ENCODE results near the gene NEAT1. TPM values are rescaled to one million over a fixed set of nuclear protein-coding genes. Genes with fewer than 3 reads are reported as not detected.
"Not testable (repeated sequence)": the region's sequence is repeated elsewhere in the genome, so short reads cannot be mapped to it uniquely, and the experiment has no call there.

The NEAT1 gene
- total RNA-seq, 1 donor from 2014 or later: 114 TPM

GRCh38 chr11:65468874-65469333 lies 46.3 kb downstream of the NEAT1 start:
- FAIRE-seq: no peak
- DNase-seq (ENCODE audit: low read depth): peak; percentile 84
- Histone ChIP-seq H3K4me3 (ENCODE audit: low read depth, low read length) (no peak overlapping the region), H3K27me3 (ENCODE audit: control insufficient read depth, insufficient read depth, low read length) (no peaks in the 10 kb centered on the region), H3K36me3 (ENCODE audit: control insufficient read depth, insufficient read depth, low read length) (no peaks in the 10 kb centered on the region)
- TF ChIP-seq, protein P1, sequence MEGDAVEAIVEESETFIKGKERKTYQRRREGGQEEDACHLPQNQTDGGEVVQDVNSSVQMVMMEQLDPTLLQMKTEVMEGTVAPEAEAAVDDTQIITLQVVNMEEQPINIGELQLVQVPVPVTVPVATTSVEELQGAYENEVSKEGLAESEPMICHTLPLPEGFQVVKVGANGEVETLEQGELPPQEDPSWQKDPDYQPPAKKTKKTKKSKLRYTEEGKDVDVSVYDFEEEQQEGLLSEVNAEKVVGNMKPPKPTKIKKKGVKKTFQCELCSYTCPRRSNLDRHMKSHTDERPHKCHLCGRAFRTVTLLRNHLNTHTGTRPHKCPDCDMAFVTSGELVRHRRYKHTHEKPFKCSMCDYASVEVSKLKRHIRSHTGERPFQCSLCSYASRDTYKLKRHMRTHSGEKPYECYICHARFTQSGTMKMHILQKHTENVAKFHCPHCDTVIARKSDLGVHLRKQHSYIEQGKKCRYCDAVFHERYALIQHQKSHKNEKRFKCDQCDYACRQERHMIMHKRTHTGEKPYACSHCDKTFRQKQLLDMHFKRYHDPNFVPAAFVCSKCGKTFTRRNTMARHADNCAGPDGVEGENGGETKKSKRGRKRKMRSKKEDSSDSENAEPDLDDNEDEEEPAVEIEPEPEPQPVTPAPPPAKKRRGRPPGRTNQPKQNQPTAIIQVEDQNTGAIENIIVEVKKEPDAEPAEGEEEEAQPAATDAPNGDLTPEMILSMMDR (IDR thresholded peaks at IDR 0.05; ENCODE audit: insufficient read depth, low read length, severe bottlenecking): peak; percentile 93

DNA sequence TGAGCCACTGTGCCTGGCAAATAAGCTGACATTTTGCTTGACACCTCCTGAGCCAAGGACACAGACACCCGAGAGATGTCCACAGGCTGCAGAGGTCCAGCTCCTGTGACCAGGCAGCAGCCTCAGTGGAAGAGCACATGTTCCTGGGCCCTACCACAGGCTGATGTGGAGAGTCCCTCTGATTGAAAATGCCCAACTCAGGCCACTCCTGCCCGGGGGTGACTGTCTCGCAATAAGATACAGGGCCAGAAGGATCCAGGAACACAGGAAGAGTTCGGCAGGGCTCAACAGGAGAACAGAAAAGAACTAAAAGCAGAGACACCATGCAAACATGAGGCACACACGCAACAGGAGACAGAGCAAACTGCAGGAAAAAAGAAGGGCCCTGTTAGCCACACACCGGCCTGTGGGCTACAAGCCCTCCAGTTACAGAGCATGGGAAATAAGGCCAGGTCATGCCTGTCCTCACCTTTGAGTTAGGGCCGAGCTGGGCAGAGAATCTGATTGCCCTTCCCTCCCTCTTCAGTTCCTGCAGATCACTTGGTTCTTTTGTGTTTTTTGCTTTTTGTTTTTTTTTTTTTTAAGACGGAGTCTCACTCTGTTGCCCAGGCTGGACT lies 47.9 kb downstream of the NEAT1 start:
- no peak for FAIRE-seq
- TF ChIP-seq, protein P1 (IDR thresholded peaks at IDR 0.05; ENCODE audit: insufficient read depth, low read length, severe bottlenecking): no peak
- Histone ChIP-seq H3K36me3 (ENCODE audit: control insufficient read depth, insufficient read depth, low read length) (no peaks in the 10 kb centered on the region), H3K4me3 (ENCODE audit: low read depth, low read length) (no peak overlapping the region), H3K27me3 (ENCODE audit: control insufficient read depth, insufficient read depth, low read length) (no peaks in the 10 kb centered on the region)
- no peak for DNase-seq (ENCODE audit: low read depth)

DNA sequence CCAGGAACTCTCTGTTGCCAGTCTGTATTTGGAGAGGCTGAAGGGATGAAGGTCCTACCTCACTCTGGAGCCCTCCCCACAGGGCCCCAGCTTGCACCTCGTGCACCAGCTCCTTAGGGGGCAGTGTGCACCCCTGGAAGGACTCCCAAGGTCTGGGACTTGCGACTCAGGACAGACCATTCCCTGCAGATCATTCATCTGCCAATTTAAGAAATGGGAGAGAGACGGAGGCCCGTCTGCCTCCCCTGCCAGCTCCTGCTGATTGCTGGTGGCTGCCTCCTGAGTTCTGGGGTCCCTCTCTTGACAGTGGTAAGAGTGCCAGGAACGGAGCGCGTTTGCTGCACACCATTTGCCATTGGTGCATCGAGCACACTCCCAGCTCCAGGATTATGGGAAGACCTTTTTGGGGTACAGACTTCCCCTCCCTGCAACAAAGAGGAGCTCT lies 48.9 kb downstream of the NEAT1 start:
- H3K36me3 ChIP-seq (ENCODE audit: control insufficient read depth, insufficient read depth, low read length): no peaks in the 10 kb centered on the region
- H3K4me3 ChIP-seq (ENCODE audit: low read depth, low read length): peak overlapping the region; percentile 7
- TF ChIP-seq, protein P1 (IDR thresholded peaks at IDR 0.05; ENCODE audit: insufficient read depth, low read length, severe bottlenecking): peak; percentile 52
- DNase-seq (ENCODE audit: low read depth): peak; percentile 52
- no peak for FAIRE-seq
- no peaks in the 10 kb centered on the region for H3K27me3 ChIP-seq (ENCODE audit: control insufficient read depth, insufficient read depth, low read length)

- H3K27me3 ChIP-seq (ENCODE audit: control insufficient read depth, insufficient read depth, low read length); H3K36me3 ChIP-seq (ENCODE audit: control insufficient read depth, insufficient read depth, low read length); H3K4me3 ChIP-seq (ENCODE audit: low read depth, low read length); FAIRE-seq; DNase-seq (ENCODE audit: low read depth): not testable (repeated sequence)
Observed at GRCh38 chr11:65472588-65473277, 50.1 kb downstream of the NEAT1 start.

- no peak for FAIRE-seq
- TF ChIP-seq, protein P1 (IDR thresholded peaks at IDR 0.05; ENCODE audit: insufficient read depth, low read length, severe bottlenecking): no peak
- Histone ChIP-seq H3K27me3 (ENCODE audit: control insufficient read depth, insufficient read depth, low read length) (no peaks in the 10 kb centered on the region), H3K36me3 (ENCODE audit: control insufficient read depth, insufficient read depth, low read length) (no peaks in the 10 kb centered on the region), H3K4me3 (ENCODE audit: low read depth, low read length) (no peak overlapping the region)
- no peak for DNase-seq (ENCODE audit: low read depth)
Observed at GRCh38 chr11:65473278-65473860, 50.8 kb downstream of the NEAT1 start.

DNA sequence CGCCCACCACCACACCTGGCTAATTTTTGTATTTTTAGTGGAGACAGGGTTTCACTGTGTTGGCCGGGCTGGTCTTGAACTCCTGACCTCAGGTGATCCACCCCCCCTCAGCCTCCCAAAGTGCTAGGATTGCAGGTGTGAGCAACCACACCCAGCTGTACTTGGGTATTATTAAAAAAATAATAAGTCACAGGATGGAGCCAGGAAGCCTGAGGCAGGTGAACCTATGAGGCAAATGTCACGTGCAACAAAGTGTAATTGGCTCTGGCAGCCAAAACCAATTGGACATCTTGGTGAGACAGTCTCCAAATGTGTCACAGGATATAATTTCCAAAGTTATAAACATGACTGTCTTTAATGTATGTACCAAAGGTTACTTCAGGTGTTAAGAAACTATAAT lies 52.3 kb downstream of the NEAT1 start:
- FAIRE-seq (no peak), DNase-seq (ENCODE audit: low read depth) (no peak)
- Histone ChIP-seq H3K36me3 (ENCODE audit: control insufficient read depth, insufficient read depth, low read length) (no peaks in the 10 kb centered on the region), H3K27me3 (ENCODE audit: control insufficient read depth, insufficient read depth, low read length) (no peaks in the 10 kb centered on the region), H3K4me3 (ENCODE audit: low read depth, low read length) (no peak overlapping the region)
- TF ChIP-seq, protein P1 (IDR thresholded peaks at IDR 0.05; ENCODE audit: insufficient read depth, low read length, severe bottlenecking): no peak

All from bronchial epithelial cell (primary cell).